Loucy (cell line): ENCODE results near the gene PAX5.
A peak's percentile ranks its signal among the peaks of the same experiment; 100 is the strongest.

ENCODE experiments used
- H2AFZ ChIP-seq: fragments of 200-600 bp; sonication (generic); 2 replicates; pipeline ENCODE4 v1.6.0; 2016; ENCODE audit warnings: antibody characterized with exemption, mild to moderate bottlenecking, low read length, moderate library complexity
- H3F3A ChIP-seq: fragments of 200-600 bp; 2 replicates; pipeline ENCODE4 v1.6.0; 2016; ENCODE audit warnings: antibody characterized with exemption, low read depth, mild to moderate bottlenecking
- H3K27me3 ChIP-seq: fragments of 200-600 bp; sonication (generic); 2 replicates; pipeline ENCODE4 v1.6.1; 2014; ENCODE audit warnings: low read length, mild to moderate bottlenecking; ENCODE audit not compliant: insufficient read depth, poor library complexity, severe bottlenecking
- H3K36me3 ChIP-seq: fragments of 200-600 bp; sonication (generic); 2 replicates; pipeline ENCODE4 v1.6.1; 2016; ENCODE audit warnings: low read length; ENCODE audit not compliant: insufficient read depth
- H3K4me1 ChIP-seq: fragments of 200-600 bp; sonication (generic); 2 replicates; pipeline ENCODE4 v1.5.1; 2014; ENCODE audit warnings: low read length, mild to moderate bottlenecking; ENCODE audit not compliant: insufficient read depth, poor library complexity, severe bottlenecking
- H3K4me2 ChIP-seq: fragments of 200-600 bp; sonication (generic); 2 replicates; pipeline ENCODE4 v1.6.0; 2014; ENCODE audit warnings: antibody characterized with exemption, low read length, low read depth, mild to moderate bottlenecking; ENCODE audit not compliant: poor library complexity, severe bottlenecking
- H3K4me3 ChIP-seq: fragments of 200-600 bp; sonication (generic); 2 replicates; pipeline ENCODE4 v1.5.1; 2014; ENCODE audit warnings: low read length, mild to moderate bottlenecking, mixed read lengths; ENCODE audit not compliant: poor library complexity, severe bottlenecking
- H3K79me2 ChIP-seq: fragments of 200-600 bp; sonication (generic); 2 replicates; pipeline ENCODE4 v1.6.1; 2014; ENCODE audit warnings: low read length; ENCODE audit not compliant: insufficient read depth
- H3K9ac ChIP-seq: fragments of 200-600 bp; sonication (generic); 2 replicates; pipeline ENCODE4 v1.6.0; 2014; ENCODE audit warnings: mild to moderate bottlenecking, low read depth, low read length, moderate library complexity; ENCODE audit not compliant: poor library complexity, severe bottlenecking
- H3K9me2 ChIP-seq: fragments of 200-600 bp; sonication (generic); replicated peaks from 2 replicates; pipeline ENCODE4 v1.6.1; 2016; ENCODE audit warnings: low read depth, low read length, mixed read lengths
- H3K9me3 ChIP-seq: fragments of 200-600 bp; sonication (generic); 2 replicates; pipeline ENCODE4 v1.6.1; 2014; ENCODE audit warnings: mild to moderate bottlenecking, antibody characterized with exemption, low read length, low read depth; ENCODE audit not compliant: insufficient read depth
- H4K20me1 ChIP-seq: fragments of 200-600 bp; sonication (generic); 2 replicates; pipeline ENCODE4 v1.6.0; 2014; ENCODE audit warnings: antibody characterized with exemption, low read length, mild to moderate bottlenecking; ENCODE audit not compliant: insufficient read depth, poor library complexity, severe bottlenecking
- CTCF ChIP-seq: fragments of 200-600 bp; sonication (generic); conservative IDR thresholded peaks from 2 replicates; pipeline ENCODE4 v1.5.1; 2014; ENCODE audit warnings: mild to moderate bottlenecking, antibody characterized with exemption, low read length
- EZH2phosphoT487 ChIP-seq: fragments of 200-600 bp; IDR thresholded peaks from 2 replicates; pipeline ENCODE4 v1.6.1; 2018; ENCODE audit warnings: antibody characterized with exemption, mild to moderate bottlenecking, moderate library complexity, borderline replicate concordance

The PAX5 gene

GRCh38 chr9:36905101-36906066, 128.7 kb downstream of the PAX5 start:
- H3K4me1 ChIP-seq, result peaks cover 12% of the 10 kb centered on the region
- no peaks in the 10 kb centered on the region for H3K27me3 ChIP-seq
- no peak overlapping the region for H3K9ac ChIP-seq

GRCh38 chr9:36903541-36904435, 130.3 kb downstream of the PAX5 start:
- no peaks in the 10 kb centered on the region for H3K36me3 ChIP-seq
- H3F3A ChIP-seq, result no peaks in the 10 kb centered on the region
- no peak overlapping the region for H3K9ac ChIP-seq
- no peaks in the 10 kb centered on the region for H3K9me2 ChIP-seq
- H3K9me3 ChIP-seq, result no peaks in the 10 kb centered on the region
- TF ChIP-seq CTCF, result no peak
- TF ChIP-seq EZH2phosphoT487, result no peak
- no peak overlapping the region for H2AFZ ChIP-seq
- H3K4me2 ChIP-seq, result no peak overlapping the region
- H3K4me3 ChIP-seq, result no peak overlapping the region
- no peaks in the 10 kb centered on the region for H4K20me1 ChIP-seq
- H3K79me2 ChIP-seq, result no peaks in the 10 kb centered on the region
- H3K4me1 ChIP-seq, result peaks cover 12% of the 10 kb centered on the region
- H3K27me3 ChIP-seq, result no peaks in the 10 kb centered on the region

More at GRCh38 chr9:36905101-36906066, 128.7 kb downstream of the PAX5 start:
- TF ChIP-seq CTCF (peak; percentile 44), EZH2phosphoT487 (no peak)
- Histone ChIP-seq H3K9me2 (no peaks in the 10 kb centered on the region), H4K20me1 (no peaks in the 10 kb centered on the region), H3K9me3 (no peaks in the 10 kb centered on the region), H3K36me3 (no peaks in the 10 kb centered on the region), H3K4me3 (no peak overlapping the region), H3K79me2 (no peaks in the 10 kb centered on the region), H3K4me2 (no peak overlapping the region), H2AFZ (no peak overlapping the region), H3F3A (no peaks in the 10 kb centered on the region)

DNA sequence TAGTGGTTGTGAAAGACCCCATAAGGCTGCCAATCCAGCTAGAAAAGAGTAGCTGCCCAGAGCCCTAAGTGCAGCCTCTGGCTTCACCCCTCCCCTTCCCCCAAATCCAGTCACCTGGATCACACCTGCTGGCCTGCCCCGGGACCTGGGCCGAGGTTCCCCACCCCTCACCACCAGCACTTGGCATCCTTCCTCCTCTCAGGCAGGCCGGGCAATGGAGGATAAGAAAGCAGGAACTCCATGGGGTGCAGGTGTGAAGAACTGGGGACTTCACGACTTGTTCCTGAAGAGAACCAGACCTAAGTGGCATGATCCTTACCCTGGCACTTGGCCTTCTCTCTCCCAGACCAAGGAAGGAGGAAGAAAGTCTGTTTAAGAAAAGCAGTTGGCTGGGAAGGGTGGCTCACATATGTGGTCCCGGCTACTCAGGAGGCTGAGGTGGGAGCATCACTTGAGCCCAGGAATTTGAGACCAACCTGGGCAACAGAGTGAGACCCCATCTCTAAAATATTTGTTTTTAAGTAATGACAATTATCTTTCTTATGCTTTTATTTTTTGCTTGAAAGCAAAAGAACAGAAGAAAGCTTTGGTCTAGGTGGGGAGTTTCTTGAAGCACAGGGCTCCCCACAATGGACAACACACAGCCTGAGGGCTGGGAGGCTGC, 131.1 kb downstream of the PAX5 start:
- Histone ChIP-seq H3K9ac (no peak overlapping the region), H3K9me2 (no peaks in the 10 kb centered on the region), H2AFZ (no peak overlapping the region), H3K9me3 (no peaks in the 10 kb centered on the region), H3K4me1 (peaks cover 12% of the 10 kb centered on the region), H3K79me2 (no peaks in the 10 kb centered on the region), H3K4me3 (no peak overlapping the region), H3F3A (no peaks in the 10 kb centered on the region), H4K20me1 (no peaks in the 10 kb centered on the region), H3K36me3 (no peaks in the 10 kb centered on the region), H3K4me2 (no peak overlapping the region), H3K27me3 (no peaks in the 10 kb centered on the region)
- TF ChIP-seq CTCF (no peak), EZH2phosphoT487 (no peak)
